ENCODE data around the gene DYNAP.

DYNAP gene

GRCh38 chr18:54590945-54591344, at the start of gene DYNAP:
Gene DYNAP (plus strand): TSS chr18:54591245. CDS start chr18:54591283, 38 bp downstream.
- no peak for ATAC-seq (ENCODE audit: insufficient read depth, low read depth)
- TF ChIP-seq CTCF (IDR thresholded peaks at IDR 0.05; ENCODE audit: borderline replicate concordance, extremely low read depth, low read length, poor library complexity, severe bottlenecking) (no peak), EZH2 (IDR thresholded peaks at IDR 0.05; ENCODE audit: borderline replicate concordance, low read depth, low read length, severe bottlenecking) (no peak)
- no peak within 1 kb of the TSS for H3K27ac ChIP-seq (ENCODE audit: low read length)
- H3K9ac ChIP-seq (ENCODE audit: low read depth, low read length): no peak within 1 kb of the TSS
- H3K27me3 ChIP-seq (ENCODE audit: insufficient read depth, low read length, poor library complexity): no peaks in the 10 kb centered on the region
- H3K36me3 ChIP-seq (ENCODE audit: insufficient read depth, low read length): no peaks in the 10 kb centered on the region
- no peaks in the 10 kb centered on the region for H3K9me3 ChIP-seq (ENCODE audit: insufficient read depth, low read length, severe bottlenecking)
- H3K79me2 ChIP-seq (ENCODE audit: insufficient read depth, low read length): no peaks in the 10 kb centered on the region
- H4K20me1 ChIP-seq (ENCODE audit: insufficient read depth, low read length): no peaks in the 10 kb centered on the region
- DNase-seq: no peak
- no peaks in the 10 kb centered on the region for H3K4me1 ChIP-seq (ENCODE audit: insufficient read depth, low read length)
- no peak within 1 kb of the TSS for H2AFZ ChIP-seq (ENCODE audit: low read depth, low read length)
- no peak within 1 kb of the TSS for H3K4me3 ChIP-seq (ENCODE audit: low read depth in 1 of 2, low read length in 2 of 2)
- no peak within 1 kb of the TSS for H3K4me2 ChIP-seq (ENCODE audit: insufficient read depth, low read length)

GRCh38 chr18:54551590-54551989, 39.5 kb upstream of the DYNAP start:
- Histone ChIP-seq H3K4me2 (ENCODE audit: insufficient read depth, low read length) (no peak overlapping the region), H4K20me1 (ENCODE audit: insufficient read depth, low read length) (no peaks in the 10 kb centered on the region), H3K4me1 (ENCODE audit: insufficient read depth, low read length) (no peaks in the 10 kb centered on the region), H3K9ac (ENCODE audit: low read depth, low read length) (no peak overlapping the region), H2AFZ (ENCODE audit: low read depth, low read length) (no peak overlapping the region), H3K4me3 (ENCODE audit: low read depth in 1 of 2, low read length in 2 of 2) (no peak overlapping the region), H3K36me3 (ENCODE audit: insufficient read depth, low read length) (no peaks in the 10 kb centered on the region), H3K27ac (ENCODE audit: low read length) (no peak overlapping the region), H3K9me3 (ENCODE audit: insufficient read depth, low read length, severe bottlenecking) (peaks cover 4% of the 10 kb centered on the region), H3K79me2 (ENCODE audit: insufficient read depth, low read length) (no peaks in the 10 kb centered on the region), H3K27me3 (ENCODE audit: insufficient read depth, low read length, poor library complexity) (no peaks in the 10 kb centered on the region)
- DNase-seq (no peak), ATAC-seq (ENCODE audit: insufficient read depth, low read depth) (no peak)
- TF ChIP-seq EZH2 (IDR thresholded peaks at IDR 0.05; ENCODE audit: borderline replicate concordance, low read depth, low read length, severe bottlenecking) (no peak), CTCF (IDR thresholded peaks at IDR 0.05; ENCODE audit: borderline replicate concordance, extremely low read depth, low read length, poor library complexity, severe bottlenecking) (no peak)

GRCh38 chr18:54555286-54555685, 35.8 kb upstream of the DYNAP start:
- no peaks in the 10 kb centered on the region for H4K20me1 ChIP-seq (ENCODE audit: insufficient read depth, low read length)
- no peak for ATAC-seq (ENCODE audit: insufficient read depth, low read depth)

More at GRCh38 chr18:54555286-54555685, 35.8 kb upstream of the DYNAP start:
- no peaks in the 10 kb centered on the region for H3K4me1 ChIP-seq (ENCODE audit: insufficient read depth, low read length)
- H3K4me2 ChIP-seq (ENCODE audit: insufficient read depth, low read length): no peak overlapping the region
- TF ChIP-seq EZH2 (IDR thresholded peaks at IDR 0.05; ENCODE audit: borderline replicate concordance, low read depth, low read length, severe bottlenecking): no peak
- no peak for TF ChIP-seq CTCF (IDR thresholded peaks at IDR 0.05; ENCODE audit: borderline replicate concordance, extremely low read depth, low read length, poor library complexity, severe bottlenecking)
- peaks cover 4% of the 10 kb centered on the region for H3K9me3 ChIP-seq (ENCODE audit: insufficient read depth, low read length, severe bottlenecking)
- no peak for DNase-seq
- H3K27ac ChIP-seq (ENCODE audit: low read length): no peak overlapping the region
- no peak overlapping the region for H3K9ac ChIP-seq (ENCODE audit: low read depth, low read length)
- H3K27me3 ChIP-seq (ENCODE audit: insufficient read depth, low read length, poor library complexity): no peaks in the 10 kb centered on the region
- H2AFZ ChIP-seq (ENCODE audit: low read depth, low read length): no peak overlapping the region
- H3K4me3 ChIP-seq (ENCODE audit: low read depth in 1 of 2, low read length in 2 of 2): no peak overlapping the region
- H3K79me2 ChIP-seq (ENCODE audit: insufficient read depth, low read length): no peaks in the 10 kb centered on the region
- H3K36me3 ChIP-seq (ENCODE audit: insufficient read depth, low read length): no peaks in the 10 kb centered on the region
